PC-9 (cell line): ENCODE data around the gene AKR7A2.

Experiments
- CTCF ChIP-seq: fragments of 200-600 bp; sonication (generic); conservative IDR thresholded peaks from 2 replicates; pipeline ENCODE4 v1.6.1; 2017; ENCODE audit warnings: mixed run types, antibody characterized with exemption, mild to moderate bottlenecking, moderate library complexity
- EZH2 ChIP-seq: fragments of 200-600 bp; sonication (generic); IDR thresholded peaks from 2 replicates; pipeline ENCODE4 v1.8.0; 2017; ENCODE audit warnings: antibody characterized with exemption, low read depth

- no peak for TF ChIP-seq CTCF
- TF ChIP-seq EZH2, result no peak
These were observed 14.8 kb upstream of the AKR7A2 start for GRCh38 chr1:19326748-19327065.
